Mucosa of stomach (tissue), 1 donor: ENCODE measurements around the gene ACYP2.

Source experiments
- H3K27me3 ChIP-seq: one replicate; pipeline ENCODE4 v1.7.0; 2013; ENCODE audit warnings: mild to moderate bottlenecking, low read length; ENCODE audit not compliant: control insufficient read depth, insufficient read depth
- H3K36me3 ChIP-seq: one replicate; pipeline ENCODE4 v1.7.0; 2013; ENCODE audit warnings: low read length; ENCODE audit not compliant: control insufficient read depth, insufficient read depth
- H3K4me1 ChIP-seq: one replicate; pipeline ENCODE4 v1.7.0; 2013; ENCODE audit warnings: mild to moderate bottlenecking, low read length; ENCODE audit not compliant: control insufficient read depth, insufficient read depth
- H3K4me3 ChIP-seq: one replicate; pipeline ENCODE4 v1.7.0; 2013; ENCODE audit warnings: low read length
- H3K9ac ChIP-seq: one replicate; pipeline ENCODE4 v1.7.0; 2013; ENCODE audit warnings: mild to moderate bottlenecking, low read length, moderate library complexity
- H3K9me3 ChIP-seq: one replicate; pipeline ENCODE4 v1.7.0; 2013; ENCODE audit warnings: mild to moderate bottlenecking, low read length, moderate library complexity; ENCODE audit not compliant: control insufficient read depth
- donor health status: Pancreatic carcinoma.

Gene ACYP2

DNA sequence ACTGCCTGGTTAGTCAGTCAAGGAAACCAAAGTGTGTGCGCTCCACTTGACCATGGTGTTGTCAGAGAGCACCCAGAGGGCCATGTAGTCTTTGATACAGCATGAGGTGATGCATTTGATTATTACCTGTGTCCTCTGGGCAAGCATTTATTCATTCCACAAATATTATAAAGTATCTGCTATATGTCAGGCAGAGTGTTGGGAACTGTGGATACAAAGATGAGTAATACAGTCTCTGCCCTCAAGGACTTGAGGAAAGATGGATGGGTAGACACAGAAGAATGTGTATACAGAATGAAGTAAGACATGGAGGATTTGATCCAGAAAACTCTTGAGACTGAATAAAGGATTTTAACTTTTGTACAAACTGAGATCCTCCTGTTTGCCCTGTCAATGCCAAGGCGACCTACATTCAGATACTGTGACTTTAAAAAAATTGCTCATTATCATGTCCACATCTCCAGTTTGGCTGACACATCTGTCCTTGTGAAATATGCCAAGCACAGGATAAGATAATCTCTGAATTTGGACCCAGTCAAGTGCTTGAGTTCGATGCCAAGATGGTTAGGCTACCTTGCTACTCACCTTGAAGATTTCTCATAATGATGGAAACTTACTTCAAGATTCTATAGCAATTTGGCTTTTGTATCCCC lies 50.8 kb downstream of the ACYP2 start:
- Histone ChIP-seq H3K36me3 (no peaks in the 10 kb centered on the region), H3K9me3 (no peaks in the 10 kb centered on the region), H3K27me3 (no peaks in the 10 kb centered on the region), H3K4me3 (no peak overlapping the region), H3K9ac (no peak overlapping the region), H3K4me1 (no peaks in the 10 kb centered on the region)

DNA sequence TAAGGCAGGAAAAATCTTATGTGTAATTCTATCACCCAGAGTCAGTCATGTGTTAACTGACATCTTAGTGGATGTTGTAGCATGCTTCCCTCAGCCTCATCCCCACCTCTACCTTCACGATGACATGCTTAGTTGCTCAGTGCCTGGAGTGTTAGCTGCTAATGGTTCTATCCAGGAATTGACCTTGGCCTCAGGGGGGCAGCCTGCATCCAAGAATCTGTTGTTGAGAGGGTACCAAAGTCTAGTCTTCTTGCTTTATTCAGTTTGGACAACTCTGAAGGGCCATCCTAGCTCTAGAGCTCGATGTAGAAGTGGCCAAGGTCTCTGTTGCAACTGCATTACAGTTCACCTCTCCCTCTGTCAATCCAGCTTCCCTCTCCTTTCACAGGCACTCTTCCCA lies 61.2 kb downstream of the ACYP2 start:
- H3K4me1 ChIP-seq = no peaks in the 10 kb centered on the region
- no peak overlapping the region for H3K4me3 ChIP-seq
- no peaks in the 10 kb centered on the region for H3K9me3 ChIP-seq
- H3K27me3 ChIP-seq = no peaks in the 10 kb centered on the region
- no peak overlapping the region for H3K9ac ChIP-seq
- H3K36me3 ChIP-seq = no peaks in the 10 kb centered on the region

DNA sequence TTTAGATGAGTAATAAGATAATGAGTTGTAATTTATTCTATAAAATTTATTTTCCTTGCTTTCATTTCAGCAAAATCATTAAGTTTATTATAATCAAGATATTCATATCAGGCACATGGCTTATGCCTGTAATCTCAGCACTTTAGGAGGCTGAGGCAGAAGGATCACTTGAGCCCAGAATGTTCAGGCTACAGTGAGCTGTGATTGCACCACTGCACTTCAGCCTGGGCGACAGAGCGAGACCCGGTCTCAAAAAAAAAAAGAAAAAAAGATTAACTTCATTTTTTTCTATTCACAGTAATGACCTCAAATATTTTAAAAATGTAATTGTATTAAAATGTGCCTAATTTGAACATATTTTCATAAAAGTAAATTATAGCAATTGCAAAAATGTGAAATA lies 67.9 kb downstream of the ACYP2 start:
- Histone ChIP-seq H3K9ac (no peak overlapping the region), H3K9me3 (no peaks in the 10 kb centered on the region), H3K36me3 (no peaks in the 10 kb centered on the region), H3K27me3 (no peaks in the 10 kb centered on the region), H3K4me1 (no peaks in the 10 kb centered on the region), H3K4me3 (no peak overlapping the region)

DNA sequence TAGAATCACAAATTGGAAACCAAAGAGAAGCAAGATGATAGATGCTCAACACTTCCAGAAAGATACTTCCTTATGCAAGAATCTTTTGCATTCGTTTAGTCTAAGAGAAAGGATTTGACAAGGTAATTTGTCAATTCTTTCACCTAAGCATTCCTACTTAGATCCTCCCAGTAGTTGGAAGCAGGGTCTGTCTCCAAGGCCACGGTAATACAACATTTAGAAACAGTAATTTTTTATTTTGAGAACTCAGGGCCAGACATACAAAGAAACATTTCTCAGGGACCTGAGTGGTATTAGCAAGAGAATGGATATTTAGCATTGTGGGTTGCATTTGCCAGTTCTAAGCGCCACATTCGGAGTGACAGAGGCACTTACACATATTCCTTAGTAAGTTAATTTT lies 68.6 kb downstream of the ACYP2 start:
- Histone ChIP-seq H3K9me3 (no peaks in the 10 kb centered on the region), H3K27me3 (no peaks in the 10 kb centered on the region), H3K36me3 (no peaks in the 10 kb centered on the region), H3K4me3 (no peak overlapping the region), H3K4me1 (no peaks in the 10 kb centered on the region), H3K9ac (no peak overlapping the region)

DNA sequence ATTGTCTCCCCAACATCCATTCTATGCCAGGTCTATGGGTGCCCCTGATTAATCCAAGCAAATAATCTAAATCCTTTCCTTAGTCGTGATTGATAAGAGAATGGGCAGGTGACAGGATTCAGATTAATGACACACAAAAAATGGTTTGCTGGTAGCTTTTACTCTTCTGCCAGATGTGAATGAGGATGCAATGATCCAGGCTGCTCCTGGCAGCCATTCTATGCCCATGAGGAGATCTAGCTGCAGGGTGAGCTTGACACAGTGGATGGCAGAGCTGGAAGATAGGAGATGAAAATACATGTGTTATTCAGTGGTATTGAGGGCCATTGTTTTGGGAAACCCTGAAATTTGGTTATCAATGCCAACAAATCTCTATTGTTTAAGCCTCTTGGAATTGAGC lies 69.7 kb downstream of the ACYP2 start:
- no peaks in the 10 kb centered on the region for H3K36me3 ChIP-seq
- H3K4me1 ChIP-seq = no peaks in the 10 kb centered on the region
- H3K9ac ChIP-seq = no peak overlapping the region
- H3K9me3 ChIP-seq = no peaks in the 10 kb centered on the region
- no peak overlapping the region for H3K4me3 ChIP-seq
- H3K27me3 ChIP-seq = no peaks in the 10 kb centered on the region

DNA sequence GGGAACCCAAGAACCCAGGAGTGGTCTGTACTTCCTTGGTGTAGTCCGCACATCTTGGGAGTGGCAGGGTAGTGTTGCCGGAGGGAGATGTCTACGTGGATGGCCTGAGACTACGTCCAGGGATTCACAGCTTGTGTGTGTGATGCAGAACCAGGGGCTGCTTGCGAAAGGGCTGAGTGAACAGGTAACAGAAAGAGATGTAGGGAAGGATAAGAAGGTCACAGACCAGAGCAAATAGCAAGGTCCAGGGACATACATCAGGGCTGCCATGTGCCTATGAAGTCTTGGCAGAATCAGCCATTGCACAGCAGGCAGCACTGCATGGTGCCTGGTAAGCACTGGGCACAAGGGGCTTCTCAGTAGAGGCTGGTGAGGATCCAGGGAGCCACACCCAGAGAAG lies 71.9 kb downstream of the ACYP2 start:
- no peaks in the 10 kb centered on the region for H3K4me1 ChIP-seq
- no peak overlapping the region for H3K9ac ChIP-seq
- no peaks in the 10 kb centered on the region for H3K36me3 ChIP-seq
- H3K27me3 ChIP-seq = no peaks in the 10 kb centered on the region
- H3K9me3 ChIP-seq = no peaks in the 10 kb centered on the region
- no peak overlapping the region for H3K4me3 ChIP-seq

DNA sequence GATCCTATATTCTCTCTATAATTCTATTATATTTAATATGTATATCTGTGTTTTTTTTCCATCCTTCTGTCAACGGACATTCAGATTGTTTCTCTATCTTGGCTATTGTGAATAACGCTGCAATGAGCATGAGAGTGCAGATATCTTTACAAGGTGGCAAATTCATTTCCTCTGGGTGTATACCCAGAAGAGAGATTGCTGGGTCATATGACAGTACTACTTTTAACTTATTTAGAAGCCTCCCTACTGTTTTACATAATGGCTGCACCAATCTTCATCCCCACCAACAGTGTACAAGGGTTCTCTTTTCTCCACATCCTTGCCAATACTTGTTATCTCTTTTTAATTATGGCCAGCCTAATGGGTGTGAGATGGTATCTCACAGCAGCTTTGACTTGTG lies 74.1 kb downstream of the ACYP2 start:
- no peaks in the 10 kb centered on the region for H3K36me3 ChIP-seq
- H3K27me3 ChIP-seq = no peaks in the 10 kb centered on the region
- H3K4me1 ChIP-seq = no peaks in the 10 kb centered on the region
- no peaks in the 10 kb centered on the region for H3K9me3 ChIP-seq
- no peak overlapping the region for H3K9ac ChIP-seq
- no peak overlapping the region for H3K4me3 ChIP-seq

DNA sequence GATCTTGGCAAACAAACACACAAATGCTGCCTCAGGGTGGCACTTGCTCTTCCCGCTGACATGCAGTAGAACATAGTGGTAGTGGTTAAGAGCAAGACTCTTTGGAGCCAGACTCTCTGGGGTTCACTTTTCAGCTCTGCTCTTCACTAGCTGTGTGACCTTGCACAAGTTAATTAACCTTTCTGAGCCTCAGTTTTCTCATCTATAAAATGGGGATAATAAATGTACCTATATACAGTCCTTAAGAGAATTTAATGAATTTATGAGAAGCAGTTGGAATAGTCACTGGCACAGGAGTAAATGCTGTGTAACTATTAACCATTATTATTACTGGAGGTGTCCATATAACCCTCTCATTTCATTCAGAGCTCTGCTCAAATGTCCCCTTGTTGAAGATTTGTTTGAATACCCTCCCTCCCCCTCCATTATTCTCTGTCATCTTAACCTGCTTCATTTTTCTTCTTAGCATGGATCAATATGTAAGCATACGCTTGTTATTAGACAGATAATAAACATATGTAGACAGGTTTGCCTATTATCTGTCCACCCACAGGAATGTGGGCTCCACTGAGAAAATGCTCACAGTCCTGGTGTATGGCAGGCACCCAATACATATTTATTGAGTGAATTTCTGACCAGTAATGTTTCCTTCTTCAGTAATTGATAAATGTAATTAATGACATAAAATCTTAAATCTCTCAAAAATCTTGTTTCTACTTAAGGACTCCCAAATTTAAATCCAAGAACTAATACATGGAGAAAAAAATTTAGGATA lies 76.1 kb downstream of the ACYP2 start:
- Histone ChIP-seq H3K4me3 (no peak overlapping the region), H3K9me3 (no peaks in the 10 kb centered on the region), H3K36me3 (no peaks in the 10 kb centered on the region), H3K9ac (no peak overlapping the region), H3K27me3 (no peaks in the 10 kb centered on the region), H3K4me1 (no peaks in the 10 kb centered on the region)

DNA sequence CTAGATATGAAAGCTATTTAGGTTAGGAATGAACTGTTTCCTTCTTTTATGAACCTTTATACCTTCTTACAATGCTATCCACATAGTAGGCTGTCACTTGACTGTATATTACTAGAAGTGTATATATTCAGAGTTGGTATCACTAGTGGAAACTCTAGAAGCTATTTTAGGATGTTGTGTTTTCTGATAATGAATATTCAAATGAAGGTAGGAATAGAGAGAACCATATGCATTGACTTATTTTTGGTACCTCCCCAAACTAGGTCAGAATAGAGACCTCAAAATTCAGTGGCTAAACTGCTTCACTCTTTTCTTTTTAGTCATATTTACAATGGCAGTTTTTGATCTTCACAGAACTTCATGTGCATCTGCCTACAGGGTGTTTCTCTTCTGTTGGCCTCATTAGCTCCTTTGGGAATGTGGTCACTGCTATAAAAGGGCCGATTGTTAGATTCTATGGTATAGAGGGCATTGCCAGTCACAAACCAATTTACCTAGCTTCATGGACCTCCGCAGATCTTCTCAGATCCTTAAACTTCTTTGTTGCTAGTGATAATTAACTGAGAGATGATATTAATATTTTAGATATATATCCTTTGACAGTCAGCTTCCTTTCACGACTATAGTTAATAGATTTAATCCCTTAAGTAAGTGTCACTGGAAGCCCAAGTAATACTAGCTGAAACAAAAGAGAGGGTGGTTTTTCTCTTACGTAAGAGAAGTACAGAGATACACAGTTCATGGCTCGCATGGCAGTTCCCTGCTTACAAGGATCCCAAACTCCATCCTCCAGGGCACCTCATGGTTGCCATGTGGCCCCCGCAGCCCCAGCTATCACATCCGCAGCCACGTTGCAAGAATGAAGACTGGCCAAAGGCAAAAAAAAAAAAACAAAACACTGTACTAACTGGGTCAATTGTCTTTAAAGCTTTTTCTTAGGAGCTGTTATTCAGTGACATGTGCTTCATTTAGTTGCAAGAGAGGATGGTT lies 79.6 kb downstream of the ACYP2 start:
- no peaks in the 10 kb centered on the region for H3K27me3 ChIP-seq
- no peak overlapping the region for H3K9ac ChIP-seq
- no peak overlapping the region for H3K4me3 ChIP-seq
- no peaks in the 10 kb centered on the region for H3K36me3 ChIP-seq
- no peaks in the 10 kb centered on the region for H3K9me3 ChIP-seq
- no peaks in the 10 kb centered on the region for H3K4me1 ChIP-seq

DNA sequence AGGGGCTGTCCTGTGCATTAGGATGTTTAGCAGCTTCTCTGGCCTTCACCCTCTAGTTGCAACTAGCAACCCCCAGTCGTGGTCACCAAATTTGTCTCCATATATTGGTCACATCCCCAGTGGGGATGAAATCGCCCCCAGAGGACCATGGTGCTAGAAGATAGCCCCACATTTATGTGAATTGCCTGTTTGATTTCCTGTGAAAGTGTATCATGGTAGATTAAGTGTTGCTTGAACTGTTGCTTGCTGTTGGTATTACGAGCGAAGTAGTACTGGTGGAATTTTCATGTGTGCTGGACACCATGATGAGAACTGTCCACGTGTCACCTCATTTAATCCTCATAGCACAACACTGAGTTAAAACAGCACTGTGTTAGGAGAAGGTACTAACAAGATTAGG lies 81.2 kb downstream of the ACYP2 start:
- no peaks in the 10 kb centered on the region for H3K9me3 ChIP-seq
- H3K9ac ChIP-seq = no peak overlapping the region
- H3K36me3 ChIP-seq = no peaks in the 10 kb centered on the region
- no peaks in the 10 kb centered on the region for H3K4me1 ChIP-seq
- no peaks in the 10 kb centered on the region for H3K27me3 ChIP-seq
- H3K4me3 ChIP-seq = no peak overlapping the region

DNA sequence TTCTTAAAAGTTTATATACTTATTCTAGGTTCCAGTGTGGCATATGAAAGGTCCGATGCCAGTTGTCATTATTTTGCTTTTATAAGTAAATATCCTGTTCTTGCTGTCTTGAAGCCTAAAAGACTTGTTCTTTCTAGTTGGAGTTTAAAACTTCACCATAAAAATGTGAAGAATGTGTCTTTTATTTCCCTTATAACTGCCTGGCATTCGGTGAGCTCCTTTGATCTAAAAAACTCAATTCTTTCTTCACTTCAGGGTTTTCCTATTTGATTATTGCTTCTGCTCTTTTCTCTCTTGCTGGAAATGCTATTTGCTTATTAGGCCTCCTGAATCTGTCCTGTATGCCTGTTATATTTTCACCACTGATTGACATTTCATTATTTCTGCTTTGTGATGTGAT lies 89.1 kb downstream of the ACYP2 start:
- no peak overlapping the region for H3K4me3 ChIP-seq
- H3K27me3 ChIP-seq = no peaks in the 10 kb centered on the region
- H3K9me3 ChIP-seq = no peaks in the 10 kb centered on the region
- no peaks in the 10 kb centered on the region for H3K36me3 ChIP-seq
- no peaks in the 10 kb centered on the region for H3K4me1 ChIP-seq
- H3K9ac ChIP-seq = no peak overlapping the region

DNA sequence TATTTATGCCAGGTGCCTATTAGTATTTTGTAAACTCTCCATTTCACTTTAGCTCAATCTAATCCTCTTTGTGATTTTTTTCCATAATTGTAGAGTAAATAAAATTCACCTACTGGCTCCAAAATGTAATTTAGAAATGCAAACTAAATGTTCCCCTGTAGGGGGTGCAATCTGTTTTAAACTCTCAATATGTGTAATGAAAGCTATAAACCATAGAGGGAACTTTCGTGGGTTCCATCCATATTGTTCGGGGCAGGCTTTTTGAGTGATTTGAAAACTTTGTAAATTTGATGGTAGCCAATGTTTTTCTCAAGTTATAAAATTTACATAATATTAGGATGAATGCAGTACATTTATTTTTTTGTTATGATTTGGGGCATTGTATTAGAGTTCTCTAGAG lies 91.2 kb downstream of the ACYP2 start:
- no peaks in the 10 kb centered on the region for H3K9me3 ChIP-seq
- no peaks in the 10 kb centered on the region for H3K36me3 ChIP-seq
- no peaks in the 10 kb centered on the region for H3K27me3 ChIP-seq
- H3K4me1 ChIP-seq = no peaks in the 10 kb centered on the region
- H3K4me3 ChIP-seq = no peak overlapping the region
- H3K9ac ChIP-seq = no peak overlapping the region
